Vagina (tissue), 2 donors: ENCODE results near the gene CTNNAL1.

Experiments
- POLR2A ChIP-seq, 2 donors: fragments of 450-650 bp; IDR thresholded peaks; one replicate each; pipeline ENCODE4 v1.6.1; 2017; ENCODE audit warnings: antibody characterized with exemption in 2 of 2, mild to moderate bottlenecking in 2 of 2, moderate library complexity in 2 of 2
- POLR2AphosphoS5 ChIP-seq, 2 donors: sonication (generic); formaldehyde crosslinking; IDR thresholded peaks; one replicate each; pipeline ENCODE4 v1.9.0; 2017; ENCODE audit warnings: antibody characterized with exemption in 2 of 2, mild to moderate bottlenecking in 2 of 2, low read depth in 1 of 2; ENCODE audit not compliant: insufficient read depth in 1 of 2

GRCh38 chr9:109060191-109060590 is 46.9 kb upstream of the CTNNAL1 start:
- no peak for TF ChIP-seq POLR2AphosphoS5 (IDR thresholded peaks at IDR 0.05; ENCODE audit: insufficient read depth in 1 of 2, low read depth in 1 of 2)
- TF ChIP-seq POLR2A (IDR thresholded peaks at IDR 0.05), result no peak
